Neuronal stem cell (in vitro differentiated cells): Measurements from ENCODE around the gene GPR35.

Experiments used
- DNase-seq: peaks from one replicate; pipeline ENCODE4 v3.0.0-alpha.2; 2013; ENCODE audit warnings: low spot score
- H2AFZ ChIP-seq: one replicate; pipeline ENCODE4 v1.6.1; 2013; ENCODE audit warnings: mild to moderate bottlenecking, low read length, inconsistent platforms
- H2AK5ac ChIP-seq: 2 replicates; pipeline ENCODE4 v1.6.1; 2013; ENCODE audit warnings: low read depth, mild to moderate bottlenecking, inconsistent platforms, low read length, moderate library complexity, mixed read lengths
- H2BK120ac ChIP-seq: 2 replicates; pipeline ENCODE4 v1.6.1; 2013; ENCODE audit warnings: low read depth, mild to moderate bottlenecking, inconsistent platforms, low read length, moderate library complexity, mixed read lengths
- H2BK12ac ChIP-seq: one replicate; pipeline ENCODE4 v1.6.1; 2013; ENCODE audit warnings: low read length, inconsistent platforms
- H2BK15ac ChIP-seq: 2 replicates; pipeline ENCODE4 v1.6.1; 2013; ENCODE audit warnings: mild to moderate bottlenecking, low read length, inconsistent platforms, mixed read lengths
- H2BK5ac ChIP-seq: one replicate; pipeline ENCODE4 v1.6.1; 2013; ENCODE audit warnings: inconsistent platforms, mild to moderate bottlenecking, low read length, moderate library complexity
- H3K14ac ChIP-seq: one replicate; pipeline ENCODE4 v1.6.1; 2013; ENCODE audit warnings: low read length, inconsistent platforms
- H3K18ac ChIP-seq: 2 replicates; pipeline ENCODE4 v1.6.1; 2013; ENCODE audit warnings: low read length, inconsistent platforms
- H3K23ac ChIP-seq: 2 replicates; pipeline ENCODE4 v1.6.1; 2013; ENCODE audit warnings: low read depth, mild to moderate bottlenecking, mixed read lengths, low read length, inconsistent platforms; ENCODE audit not compliant: poor library complexity
- H3K27ac ChIP-seq: replicated peaks from 3 replicates; pipeline ENCODE4 v1.5.1; 2013; ENCODE audit warnings: low read length, inconsistent platforms
- H3K27me3 ChIP-seq, 3 experiments: 2 replicates each; pipeline ENCODE4 v1.6.1; 2013; ENCODE audit warnings: low read length in 3 of 3, mild to moderate bottlenecking in 2 of 3, inconsistent platforms in 1 of 3, low read depth in 1 of 3, mixed read lengths in 1 of 3, moderate library complexity in 1 of 3; ENCODE audit not compliant: control insufficient read depth in 3 of 3, insufficient read depth in 3 of 3
- H3K36me3 ChIP-seq, 2 donors: replicated peaks in 1 of 2; 2 replicates each; pipeline ENCODE4 v1.6.1; 2013; ENCODE audit warnings: low read length in 2 of 2; ENCODE audit not compliant: control insufficient read depth in 2 of 2, insufficient read depth in 2 of 2
- H3K4ac ChIP-seq: 2 replicates; pipeline ENCODE4 v1.6.1; 2013; ENCODE audit warnings: inconsistent platforms, mild to moderate bottlenecking, low read length, moderate library complexity
- H3K4me1 ChIP-seq, 2 donors: 1 replicate in 1 of 2; 2 replicates in 1 of 2; pipeline ENCODE4 v1.6.1; 2013; ENCODE audit warnings: low read length in 2 of 2, low read depth in 1 of 2; ENCODE audit not compliant: control insufficient read depth in 2 of 2, insufficient read depth in 1 of 2
- H3K4me2 ChIP-seq: one replicate; pipeline ENCODE4 v1.6.1; 2013; ENCODE audit warnings: mild to moderate bottlenecking, low read length, inconsistent platforms; ENCODE audit not compliant: insufficient read depth, poor library complexity, severe bottlenecking
- H3K4me3 ChIP-seq, 2 donors: 2 replicates each; pipeline ENCODE4 v1.5.1; 2013; ENCODE audit warnings: low read length in 2 of 2, mild to moderate bottlenecking in 2 of 2, inconsistent platforms in 1 of 2, moderate library complexity in 1 of 2
- H3K79me1 ChIP-seq: one replicate; pipeline ENCODE4 v1.6.1; 2013; ENCODE audit warnings: low read depth, mild to moderate bottlenecking, inconsistent platforms, low read length, moderate library complexity
- H3K9ac ChIP-seq: one replicate; pipeline ENCODE4 v1.6.1; 2013; ENCODE audit warnings: mild to moderate bottlenecking, low read depth, low read length, inconsistent platforms; ENCODE audit not compliant: poor library complexity
- H3K9me3 ChIP-seq, 2 donors: replicated peaks in 1 of 2; 2 replicates each; pipeline versions ENCODE3 to v1.6.1; 2013; ENCODE audit warnings: low read length in 2 of 2, mild to moderate bottlenecking in 2 of 2, inconsistent platforms in 1 of 2, low read depth in 1 of 2, mixed read lengths in 1 of 2, moderate library complexity in 1 of 2; ENCODE audit not compliant: control insufficient read depth in 2 of 2, insufficient read depth in 1 of 2
- H4K8ac ChIP-seq: one replicate; pipeline ENCODE4 v1.6.1; 2013; ENCODE audit warnings: low read depth, mild to moderate bottlenecking, inconsistent platforms, low read length, moderate library complexity
- H4K91ac ChIP-seq: one replicate; pipeline ENCODE4 v1.6.1; 2013; ENCODE audit warnings: low read length, low read depth, mild to moderate bottlenecking, inconsistent platforms; ENCODE audit not compliant: poor library complexity
- WGBS, 2 donors: extraction: QIAGEN DNeasy Blood & Tissue Kit; methylation state at CpG; one replicate each; pipeline ENCODE4 v1.1.7; 2013; ENCODE audit warnings: missing lambda C conversion rate in 2 of 2, mixed read lengths in 1 of 2; ENCODE audit not compliant: insufficient read length in 2 of 2, insufficient replicate concordance in 1 of 2; ENCODE audit errors: extremely low coverage in 2 of 2; 5-methylcytosine and 5-hydroxymethylcytosine counted together

The GPR35 gene

DNA sequence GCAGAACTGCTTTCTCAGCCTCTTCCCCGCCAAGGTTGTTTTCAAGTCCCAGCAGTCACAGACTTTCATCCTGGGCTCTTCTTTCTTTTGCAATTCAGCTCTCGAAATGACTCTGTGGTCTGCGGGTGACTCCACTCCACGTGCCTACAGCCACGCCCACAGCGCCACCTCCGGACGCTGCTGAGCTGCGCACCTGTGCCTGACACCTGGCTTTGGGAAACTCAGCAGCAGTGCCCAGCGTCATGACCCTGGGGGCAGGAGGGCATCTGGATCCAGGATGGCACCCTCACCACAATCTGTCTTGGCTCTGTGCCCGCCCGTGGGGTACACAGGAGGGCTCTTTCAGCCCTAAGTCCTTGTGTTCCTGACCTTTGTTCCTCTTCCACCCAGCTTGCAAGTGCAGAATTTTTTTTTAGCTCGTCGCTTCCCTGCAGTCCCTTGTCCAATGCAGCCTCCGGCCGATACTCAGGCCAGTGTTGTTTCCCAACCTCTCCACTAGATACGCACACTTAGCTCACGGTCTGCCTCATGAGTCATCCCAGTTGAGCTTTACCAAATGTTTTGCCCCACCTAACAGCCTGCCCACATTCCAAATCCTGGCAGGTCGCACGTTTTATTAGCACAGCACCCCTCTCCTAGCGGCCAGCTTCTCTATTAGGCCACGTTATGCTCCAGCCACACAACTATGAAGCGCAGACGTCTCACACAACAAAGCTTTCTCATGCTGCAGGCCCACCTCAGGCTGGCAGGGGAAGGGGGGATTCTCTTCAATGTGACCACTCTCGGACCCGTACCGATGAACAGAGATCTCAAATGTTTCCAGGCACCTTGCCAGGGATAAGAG, 45.3 kb upstream of the GPR35 start:
- Histone ChIP-seq H2AK5ac (no peak overlapping the region), H2BK15ac (no peak overlapping the region), H3K4me1 (peaks cover 2 to 4% of the 10 kb centered on the region in 2 donors), H4K8ac (no peak overlapping the region), H3K27ac (no peak overlapping the region), H2BK5ac (no peak overlapping the region), H3K79me1 (peaks cover 14% of the 10 kb centered on the region), H3K9ac (no peak overlapping the region), H3K4me2 (no peak overlapping the region), H3K14ac (no peak overlapping the region), H3K4me3 (no peak overlapping the region), H4K91ac (no peak overlapping the region), H3K27me3 (no peaks in the 10 kb centered on the region), H2BK12ac (no peak overlapping the region), H3K4ac (no peak overlapping the region), H3K23ac (no peak overlapping the region), H3K36me3 (peaks cover 8 to 49% of the 10 kb centered on the region in 2 donors), H2BK120ac (no peak overlapping the region), H3K18ac (no peak overlapping the region), H3K9me3 (peaks cover 0 to 4% of the 10 kb centered on the region in 2 donors), H2AFZ (no peak overlapping the region)
- no peak for DNase-seq
- no CpG with 5 or more reads among the region's 27 CpGs for WGBS, 2 donors

DNA sequence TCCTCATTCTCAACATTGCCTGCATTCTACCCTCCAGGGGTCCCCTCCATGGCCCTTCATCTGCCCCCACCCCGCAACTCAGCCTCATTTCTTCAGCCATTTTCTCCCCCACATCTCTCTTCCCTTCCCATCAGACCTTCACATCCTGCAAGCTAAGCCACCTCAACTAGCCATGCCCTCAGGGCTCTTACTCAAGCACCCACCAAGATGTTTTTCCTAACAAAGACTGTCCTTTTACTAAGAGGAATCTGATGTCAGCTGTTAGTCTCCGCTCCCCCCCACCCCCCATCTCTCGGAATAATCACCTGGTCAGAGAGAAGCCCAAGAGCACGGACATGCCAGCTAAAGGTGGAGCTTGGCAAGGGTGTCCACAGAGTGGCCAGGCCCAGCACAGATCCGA, 43.5 kb upstream of the GPR35 start:
- Histone ChIP-seq H3K36me3 (peaks cover 8 to 39% of the 10 kb centered on the region in 2 donors), H3K4me3 (no peak overlapping the region), H4K91ac (no peak overlapping the region), H3K23ac (no peak overlapping the region), H3K79me1 (peaks cover 25% of the 10 kb centered on the region), H2BK5ac (no peak overlapping the region), H3K4me1 (peaks cover 8% of the 10 kb centered on the region in 2 donors), H4K8ac (no peak overlapping the region), H3K14ac (no peak overlapping the region), H2AK5ac (no peak overlapping the region), H2AFZ (no peak overlapping the region), H3K4ac (no peak overlapping the region), H3K27me3 (no peaks in the 10 kb centered on the region), H3K9me3 (peaks cover 0 to 4% of the 10 kb centered on the region in 2 donors), H3K27ac (no peak overlapping the region), H2BK15ac (no peak overlapping the region), H3K18ac (no peak overlapping the region), H2BK120ac (no peak overlapping the region), H3K4me2 (no peak overlapping the region), H3K9ac (no peak overlapping the region), H2BK12ac (no peak overlapping the region)
- no peak for DNase-seq
- no CpG with 5 or more reads among the region's 5 CpGs for WGBS, 2 donors

GRCh38 chr2:240582781-240583180, 42.5 kb upstream of the GPR35 start:
- H3K4me2 ChIP-seq, result no peak overlapping the region
- peaks cover 5 to 31% of the 10 kb centered on the region in 2 donors for H3K36me3 ChIP-seq
- H3K23ac ChIP-seq, result no peak overlapping the region
- H3K79me1 ChIP-seq, result peaks cover 33% of the 10 kb centered on the region
- H3K9ac ChIP-seq, result no peak overlapping the region
- H2BK15ac ChIP-seq, result no peak overlapping the region
- no CpG with 5 or more reads among the region's 3 CpGs for WGBS, 2 donors
- H3K4me3 ChIP-seq, result no peak overlapping the region
- no peak overlapping the region for H3K18ac ChIP-seq
- H4K8ac ChIP-seq, result no peak overlapping the region
- no peak overlapping the region for H2BK12ac ChIP-seq
- H4K91ac ChIP-seq, result no peak overlapping the region
- no peak for DNase-seq
- H2BK120ac ChIP-seq, result no peak overlapping the region
- peaks cover 0 to 4% of the 10 kb centered on the region in 2 donors for H3K9me3 ChIP-seq
- H3K27ac ChIP-seq, result no peak overlapping the region
- H2AFZ ChIP-seq, result no peak overlapping the region
- H2BK5ac ChIP-seq, result no peak overlapping the region
- H3K14ac ChIP-seq, result no peak overlapping the region
- H3K4ac ChIP-seq, result no peak overlapping the region
- no peak overlapping the region for H2AK5ac ChIP-seq
- H3K27me3 ChIP-seq, result no peaks in the 10 kb centered on the region
- peaks cover 12 to 14% of the 10 kb centered on the region in 2 donors for H3K4me1 ChIP-seq

DNA sequence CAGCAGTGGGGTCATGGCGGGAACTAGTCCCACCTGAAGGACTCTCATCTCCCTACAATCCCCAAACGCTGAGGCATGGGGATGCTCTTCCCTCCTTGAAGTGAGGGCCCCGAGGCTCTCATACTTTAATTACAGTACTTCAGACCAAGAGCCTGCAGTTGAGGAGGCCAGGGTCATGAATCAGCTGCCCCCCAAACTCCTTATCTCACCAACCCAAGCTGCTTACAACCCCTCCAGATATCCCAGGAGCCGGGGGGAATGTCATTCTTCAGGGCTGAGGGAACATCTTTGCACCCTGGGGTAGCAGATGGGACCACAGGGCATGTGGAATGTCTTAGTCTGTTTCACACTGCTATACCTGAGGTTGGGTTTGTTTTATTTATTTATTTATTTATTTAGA, 41.5 kb upstream of the GPR35 start:
- Histone ChIP-seq H3K36me3 (peaks cover 0 to 25% of the 10 kb centered on the region in 2 donors), H3K14ac (no peak overlapping the region), H2BK12ac (no peak overlapping the region), H3K79me1 (peaks cover 37% of the 10 kb centered on the region), H3K4me1 (peaks cover 15 to 21% of the 10 kb centered on the region in 2 donors), H3K9ac (no peak overlapping the region), H3K23ac (no peak overlapping the region), H2BK120ac (no peak overlapping the region), H2BK15ac (no peak overlapping the region), H3K27me3 (no peaks in the 10 kb centered on the region), H3K4me3 (no peak overlapping the region), H3K9me3 (peaks cover 0 to 4% of the 10 kb centered on the region in 2 donors), H3K4me2 (no peak overlapping the region), H2AK5ac (no peak overlapping the region), H3K27ac (no peak overlapping the region), H4K91ac (no peak overlapping the region), H2AFZ (no peak overlapping the region), H3K18ac (no peak overlapping the region), H2BK5ac (no peak overlapping the region), H3K4ac (no peak overlapping the region), H4K8ac (no peak overlapping the region)
- no peak for DNase-seq
- WGBS, 2 donors, result no CpG with 5 or more reads among the region's 4 CpGs
